T-helper 9 cell (primary cell): ENCODE data around the gene MRGPRX3.
"Not testable (repeated sequence)": the region's sequence is repeated elsewhere in the genome, so short reads cannot be mapped to it uniquely, and the experiment has no call there.

Experiments used
- DNase-seq: peaks from one replicate; pipeline ENCODE4 v3.0.0-alpha.2; 2020
- total RNA-seq, 2 donors: gene quantifications; one replicate each; lab custom pipeline; 2026; lab: John Stamatoyannopoulos, UW

MRGPRX3 gene
- total RNA-seq: 0 reads per million in 2 donors

- no peak for DNase-seq
These were observed at the start of gene MRGPRX3 for GRCh38 chr11:18132341-18132740. TSS of gene MRGPRX3 (plus strand) at chr11:18132571. CDS start at chr11:18137203, 4,632 bp downstream.

- DNase-seq: no peak
These were observed 44.0 kb upstream of the MRGPRX3 start for GRCh38 chr11:18088366-18088765.

GRCh38 chr11:18088966-18089365 lies 43.4 kb upstream of the MRGPRX3 start:
- no peak for DNase-seq

- no peak for DNase-seq
These were observed 40.6 kb upstream of the MRGPRX3 start for GRCh38 chr11:18091731-18092130.

DNA sequence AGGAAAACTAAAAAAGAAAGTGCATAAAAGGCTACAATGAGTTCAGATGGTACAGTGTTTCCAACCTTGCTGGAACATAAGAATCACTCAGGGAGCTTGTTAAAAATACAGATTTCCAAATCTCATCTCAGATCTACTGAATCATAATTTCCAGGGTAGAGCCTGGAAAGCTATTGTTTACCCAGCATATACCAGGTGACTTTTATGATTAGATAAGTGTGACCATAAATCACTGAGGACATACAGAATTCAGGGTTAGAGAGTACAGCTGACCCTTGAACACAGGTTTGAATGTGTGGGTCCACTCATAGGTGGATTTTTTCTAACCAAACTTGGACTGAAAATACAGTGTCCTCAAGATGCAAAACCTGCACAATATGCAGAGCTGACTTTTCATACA lies 38.4 kb upstream of the MRGPRX3 start:
- DNase-seq: no peak

DNA sequence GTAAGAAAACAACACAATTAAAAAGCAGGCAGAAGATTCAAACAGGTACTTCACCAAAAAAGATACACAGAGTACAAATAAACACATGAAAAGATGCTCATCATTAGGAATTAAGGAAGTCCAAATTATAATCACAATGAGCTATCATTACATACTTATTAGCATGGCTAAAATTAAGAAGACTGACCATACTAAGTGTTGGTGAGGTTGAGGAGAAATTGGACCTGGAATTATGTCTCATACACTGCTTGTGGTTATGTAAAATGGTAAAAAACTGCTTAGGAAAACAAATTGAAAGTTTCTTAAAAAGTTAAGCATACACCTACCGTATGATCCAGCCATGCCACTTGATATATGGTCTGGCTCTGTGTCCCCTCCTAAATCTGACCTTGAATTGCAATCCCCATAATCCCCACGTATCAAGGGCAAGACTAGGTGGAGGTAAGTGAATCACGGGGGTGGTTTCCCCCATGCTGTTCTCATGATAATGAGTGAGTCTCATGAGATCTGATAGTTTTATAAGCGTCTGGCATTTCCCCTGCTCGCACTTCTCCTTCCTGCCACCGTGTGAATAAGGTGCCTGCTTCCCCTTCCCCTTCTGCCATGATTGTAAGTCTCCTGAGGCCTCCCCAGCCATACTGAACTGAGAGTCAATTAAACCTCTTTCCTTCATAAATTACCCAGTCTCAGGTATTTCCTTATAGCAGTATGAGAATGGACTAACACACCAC lies 31.3 kb upstream of the MRGPRX3 start:
- DNase-seq: no peak

GRCh38 chr11:18105086-18105801 lies 27.1 kb upstream of the MRGPRX3 start:
- no peak for DNase-seq

- peak; percentile 89 for DNase-seq
These were observed 26.4 kb upstream of the MRGPRX3 start, which contains the start of gene SAAL1 for GRCh38 chr11:18105802-18106574. TSS of gene SAAL1 (minus strand) at chr11:18106082. CDS start at chr11:18106041, 41 bp downstream.

GRCh38 chr11:18106688-18107087 lies 25.7 kb upstream of the MRGPRX3 start:
- no peak for DNase-seq

DNA sequence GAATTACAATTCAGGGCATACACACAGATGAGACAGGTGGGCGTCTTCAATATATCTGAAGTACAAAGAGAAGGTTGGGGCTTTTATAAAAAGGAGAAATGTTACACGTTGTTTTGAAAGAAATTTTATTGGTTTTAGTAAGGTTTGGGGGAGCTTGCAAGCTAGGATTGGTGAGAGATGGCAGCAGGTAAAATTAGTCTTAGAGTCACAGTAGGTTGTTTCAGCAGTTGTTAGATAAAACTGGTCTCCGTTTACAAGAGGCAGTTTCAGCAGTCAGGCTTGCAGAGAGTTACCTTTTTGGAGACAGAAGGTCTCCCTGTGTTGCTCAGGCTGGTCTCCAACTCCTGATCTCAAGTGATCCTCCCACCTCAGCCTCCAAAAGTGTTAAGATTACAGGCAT lies 24.1 kb upstream of the MRGPRX3 start:
- DNase-seq: no peak

GRCh38 chr11:18111005-18111404 lies 21.4 kb upstream of the MRGPRX3 start:
- DNase-seq: no peak

- peak; percentile 57 for DNase-seq
These were observed 16.8 kb upstream of the MRGPRX3 start for GRCh38 chr11:18115360-18116127.

DNA sequence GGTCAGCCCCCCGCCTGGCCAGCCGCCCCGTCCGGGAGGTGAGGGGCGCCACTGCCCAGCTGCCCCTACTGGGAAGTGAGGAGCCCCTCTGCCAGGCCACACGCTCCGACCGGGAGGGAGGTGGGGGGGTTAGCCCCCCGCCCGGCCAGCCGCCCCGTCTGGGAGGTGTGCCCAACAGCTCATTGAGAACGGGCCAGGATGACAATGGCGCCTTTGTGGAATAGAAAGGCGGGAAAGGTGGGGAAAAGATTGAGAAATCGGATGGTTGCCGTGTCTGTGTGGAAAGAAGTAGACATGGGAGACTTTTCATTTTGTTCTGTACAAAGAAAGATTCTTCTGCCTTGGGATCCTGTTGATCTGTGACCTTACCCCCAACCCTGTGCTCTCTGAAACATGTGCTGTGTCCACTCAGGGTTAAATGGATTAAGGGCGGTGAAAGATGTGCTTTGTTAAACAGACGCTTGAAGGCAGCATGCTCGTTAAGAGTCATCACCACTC lies 11.0 kb upstream of the MRGPRX3 start:
- DNase-seq: not testable (repeated sequence)

DNA sequence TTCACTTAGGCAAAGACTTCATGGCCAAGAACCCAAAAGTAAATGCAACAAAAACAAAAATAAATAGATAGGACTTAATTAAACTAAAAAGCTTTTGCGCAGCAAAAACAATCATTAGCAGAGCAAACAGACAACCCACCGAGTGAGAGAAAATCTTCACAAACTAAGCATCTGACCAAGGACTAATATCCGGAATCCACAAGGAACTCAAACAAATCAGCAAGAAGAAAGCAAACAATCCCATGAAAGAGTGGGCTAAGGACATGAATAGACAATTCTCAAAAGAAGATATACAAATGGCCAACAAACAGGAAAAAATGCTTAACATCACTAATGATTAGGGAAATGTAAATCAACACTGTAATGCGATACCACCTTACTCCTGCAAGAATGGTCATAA lies 1.3 kb upstream of the MRGPRX3 start:
- DNase-seq: not testable (repeated sequence)

DNA sequence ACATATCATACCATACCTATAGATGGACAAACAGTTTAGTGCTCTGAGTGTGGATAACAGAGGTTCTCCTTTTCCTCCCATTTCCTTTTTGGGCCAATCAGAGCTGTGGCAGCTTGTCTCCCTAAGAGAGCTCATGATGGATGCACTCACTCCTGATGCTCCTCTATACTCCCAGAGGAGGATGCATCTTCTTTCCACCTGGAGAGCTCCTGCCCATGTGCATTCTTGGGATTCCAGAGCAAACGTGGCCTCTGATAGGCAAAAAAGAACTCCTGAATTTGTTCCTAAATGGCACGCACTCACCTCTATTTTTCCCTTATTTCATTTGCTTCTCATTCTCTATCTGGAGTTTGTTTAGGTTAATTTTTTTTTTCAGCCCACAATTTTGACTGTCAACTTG lies 2.9 kb downstream of the MRGPRX3 start:
- DNase-seq: no peak

- no peak for DNase-seq
These were observed 4.9 kb downstream of the MRGPRX3 start for GRCh38 chr11:18137186-18137800.

DNA sequence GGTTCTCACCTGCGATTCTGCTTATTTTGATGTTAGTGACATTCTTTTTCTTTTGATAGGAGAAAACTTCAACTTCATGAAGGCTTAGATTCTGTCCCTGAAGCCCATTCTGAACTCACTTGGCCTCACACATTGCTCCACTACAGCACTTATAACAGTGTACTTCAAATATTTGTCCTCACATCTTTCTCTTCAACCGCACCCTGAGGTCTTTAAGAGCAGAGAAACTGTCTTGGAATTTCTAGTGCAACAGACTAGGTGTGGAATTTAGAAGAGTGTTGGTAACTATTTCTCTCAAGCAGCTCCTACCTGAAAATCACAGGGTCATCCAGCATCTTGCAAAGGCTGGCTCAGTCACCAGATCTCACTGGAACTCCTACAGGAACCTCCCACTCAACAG lies 7.8 kb downstream of the MRGPRX3 start:
- DNase-seq: no peak

DNA sequence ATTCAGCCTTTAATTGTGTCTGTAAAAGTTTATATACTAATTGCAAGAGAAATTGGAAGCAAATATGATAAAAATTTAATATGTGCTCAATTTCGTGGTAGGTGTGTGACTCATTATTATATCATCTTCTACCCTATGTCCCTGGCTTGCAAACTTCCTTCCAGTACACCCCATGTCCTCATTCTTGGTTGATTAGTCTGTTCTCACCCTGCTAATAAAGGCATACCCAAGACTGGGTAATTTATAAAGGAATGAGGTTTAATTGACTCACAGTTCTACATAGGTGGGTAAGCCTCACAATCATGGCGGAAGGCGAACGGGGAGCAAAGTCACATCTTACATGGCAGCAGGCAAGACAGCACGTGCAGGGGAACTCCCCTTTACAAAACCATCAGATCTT lies 11.9 kb downstream of the MRGPRX3 start:
- DNase-seq: no peak

DNA sequence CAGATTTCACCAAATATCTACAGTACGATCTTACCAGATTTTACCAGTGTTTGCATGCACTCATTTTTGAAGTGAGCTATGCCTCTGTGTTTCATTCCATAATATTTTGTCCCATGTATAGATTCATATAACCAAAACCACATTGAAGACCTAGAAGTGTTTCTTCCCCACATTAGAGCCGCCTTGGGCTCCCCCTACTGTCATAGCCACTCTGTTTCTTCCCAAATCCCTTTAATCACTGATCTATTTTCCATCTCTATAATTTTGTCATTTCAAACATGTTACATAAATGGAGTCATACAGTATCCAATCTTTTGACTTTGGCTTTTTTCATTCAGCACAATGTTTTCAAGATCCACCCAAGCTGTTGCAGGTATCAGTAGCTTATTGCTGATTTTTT lies 12.7 kb downstream of the MRGPRX3 start:
- DNase-seq: no peak

DNA sequence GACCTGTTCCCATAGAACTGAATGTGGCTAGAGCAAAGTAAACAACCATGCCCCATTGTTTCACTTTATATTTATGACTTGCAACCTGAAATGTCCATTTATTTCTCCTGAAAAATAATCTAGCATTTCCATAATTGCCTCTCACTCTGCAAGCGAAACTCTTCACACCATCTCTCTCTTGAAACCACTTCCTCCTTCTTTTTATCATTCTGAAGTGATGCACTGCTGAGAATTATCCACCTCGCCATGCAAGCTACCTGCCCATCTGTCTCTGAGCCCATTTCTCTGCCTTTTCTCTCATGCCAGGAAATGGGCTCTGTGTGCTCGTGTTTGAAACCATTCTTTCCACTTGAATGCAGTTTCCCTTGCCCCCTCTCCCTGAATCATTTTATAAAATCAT lies 13.5 kb downstream of the MRGPRX3 start:
- DNase-seq: no peak

- no peak for DNase-seq
These were observed 19.2 kb downstream of the MRGPRX3 start for GRCh38 chr11:18151581-18151980.

- DNase-seq: no peak
These were observed 36.0 kb downstream of the MRGPRX3 start for GRCh38 chr11:18168372-18168771.
